GM19455 (cell line): Measurements from ENCODE around the gene RNF126.

Source experiments
- ATAC-seq: cut with Tn5 transposase; IDR thresholded peaks from one replicate; pipeline ENCODE4 v1.9.1; 2021; ENCODE audit not compliant: unreplicated experiment

RNF126 gene

GRCh38 chr19:664913-665443, 2.0 kb upstream of the RNF126 start:
- ATAC-seq: no peak

GRCh38 chr19:663682-664117, 686 bp upstream of the RNF126 start:
- no peak for ATAC-seq

GRCh38 chr19:662207-662961, 630 bp downstream of the RNF126 start:
- ATAC-seq: no peak

- no peak for ATAC-seq
Measured at GRCh38 chr19:661427-662196, 1.4 kb downstream of the RNF126 start.

- no peak for ATAC-seq
Measured at GRCh38 chr19:660793-661426, 2.1 kb downstream of the RNF126 start.

- ATAC-seq: no peak
Measured at GRCh38 chr19:658916-659839, 3.8 kb downstream of the RNF126 start.

- ATAC-seq: no peak
Measured at GRCh38 chr19:658059-658839, 4.8 kb downstream of the RNF126 start.

- no peak for ATAC-seq
Measured at GRCh38 chr19:657611-658010, 5.4 kb downstream of the RNF126 start.

GRCh38 chr19:656751-657559, 6.1 kb downstream of the RNF126 start:
- ATAC-seq: no peak

GRCh38 chr19:655691-656090, 7.3 kb downstream of the RNF126 start:
- no peak for ATAC-seq

- no peak for ATAC-seq
Measured at GRCh38 chr19:653425-653824, 9.6 kb downstream of the RNF126 start.

- no peak for ATAC-seq
Measured at GRCh38 chr19:652467-653389, 10.3 kb downstream of the RNF126 start.

GRCh38 chr19:651991-652390, 11.0 kb downstream of the RNF126 start:
- ATAC-seq: no peak

- ATAC-seq: no peak
Measured at GRCh38 chr19:651114-651818, 11.7 kb downstream of the RNF126 start.

- ATAC-seq: no peak
Measured at GRCh38 chr19:650121-650520, 12.9 kb downstream of the RNF126 start.

- ATAC-seq: no peak
Measured at GRCh38 chr19:648904-649801, 13.9 kb downstream of the RNF126 start.
